ENCODE results near the gene PLTP. TPM values are rescaled to one million over a fixed set of nuclear protein-coding genes. Genes with fewer than 3 reads are reported as not detected.

Gene PLTP
- total RNA-seq, 1 experiment from 2014 or later, result 62.5 TPM

- H3K9ac ChIP-seq (ENCODE audit: extremely low read depth, insufficient read length, low read length), result no peak overlapping the region
- no peak overlapping the region for H3K4me2 ChIP-seq (ENCODE audit: insufficient read depth, insufficient read length, low read length)
- H2AFZ ChIP-seq (ENCODE audit: low read length), result no peak overlapping the region
- H2BK5ac ChIP-seq (ENCODE audit: insufficient read length, low read length), result no peak overlapping the region
- Mint-ChIP-seq H3K36me3 (ENCODE audit: insufficient read depth in 1 of 3, low read depth in 3 of 3) (no peaks in the 10 kb centered on the region), H3K27ac (no peak overlapping the region), H3K4me3 (no peak overlapping the region), H3K27me3 (ENCODE audit: low read depth) (peaks cover 6% of the 10 kb centered on the region), H3K9me3 (no peaks in the 10 kb centered on the region), H3K4me1 (peaks cover 7 to 13% of the 10 kb centered on the region in 2 experiments; a peak in 3 of 4 replicates)
- no peak overlapping the region for H3K23ac ChIP-seq (ENCODE audit: insufficient read length, low read depth, low read length)
- no peaks in the 10 kb centered on the region for H3K4me1 ChIP-seq (ENCODE audit: insufficient read depth, low read length)
- H4K91ac ChIP-seq (ENCODE audit: insufficient read length, low read depth, low read length), result no peak overlapping the region
- no peak overlapping the region for H2BK15ac ChIP-seq (ENCODE audit: low read depth, low read length)
- H2AK5ac ChIP-seq (ENCODE audit: insufficient read length, low read length), result no peak overlapping the region
- H3K9me3 ChIP-seq (ENCODE audit: control insufficient read depth, low read depth, low read length), result no peaks in the 10 kb centered on the region
- H2BK12ac ChIP-seq (ENCODE audit: insufficient read length, low read depth, low read length), result no peak overlapping the region
- H2BK120ac ChIP-seq (ENCODE audit: low read depth, low read length, poor library complexity, severe bottlenecking), result no peak overlapping the region
- H4K20me1 ChIP-seq (ENCODE audit: control insufficient read depth, insufficient read depth, insufficient read length), result no peaks in the 10 kb centered on the region
- H3K4ac ChIP-seq (ENCODE audit: low read depth, low read length), result no peak overlapping the region
- H3K27ac ChIP-seq (ENCODE audit: insufficient read length, low read depth, low read length), result no peak overlapping the region
- no peak overlapping the region for H3T11ph ChIP-seq (ENCODE audit: low read length)
- no peak overlapping the region for H3K14ac ChIP-seq (ENCODE audit: insufficient read depth, low read length)
- H4K8ac ChIP-seq (replicated peaks; ENCODE audit: insufficient read length, low read depth, low read length), result no peak overlapping the region
- no peaks in the 10 kb centered on the region for H3K27me3 ChIP-seq (ENCODE audit: insufficient read depth, low read length)
- H3K56ac ChIP-seq (ENCODE audit: insufficient read length, low read depth, low read length), result no peak overlapping the region
- H3K79me2 ChIP-seq (ENCODE audit: insufficient read depth, low read length), result no peaks in the 10 kb centered on the region
- no peaks in the 10 kb centered on the region for H3K79me1 ChIP-seq (ENCODE audit: insufficient read depth, low read depth, low read length, poor library complexity, severe bottlenecking)
- no peak overlapping the region for H3K18ac ChIP-seq (ENCODE audit: insufficient read length, low read depth, low read length)
- TF ChIP-seq, protein P1, sequence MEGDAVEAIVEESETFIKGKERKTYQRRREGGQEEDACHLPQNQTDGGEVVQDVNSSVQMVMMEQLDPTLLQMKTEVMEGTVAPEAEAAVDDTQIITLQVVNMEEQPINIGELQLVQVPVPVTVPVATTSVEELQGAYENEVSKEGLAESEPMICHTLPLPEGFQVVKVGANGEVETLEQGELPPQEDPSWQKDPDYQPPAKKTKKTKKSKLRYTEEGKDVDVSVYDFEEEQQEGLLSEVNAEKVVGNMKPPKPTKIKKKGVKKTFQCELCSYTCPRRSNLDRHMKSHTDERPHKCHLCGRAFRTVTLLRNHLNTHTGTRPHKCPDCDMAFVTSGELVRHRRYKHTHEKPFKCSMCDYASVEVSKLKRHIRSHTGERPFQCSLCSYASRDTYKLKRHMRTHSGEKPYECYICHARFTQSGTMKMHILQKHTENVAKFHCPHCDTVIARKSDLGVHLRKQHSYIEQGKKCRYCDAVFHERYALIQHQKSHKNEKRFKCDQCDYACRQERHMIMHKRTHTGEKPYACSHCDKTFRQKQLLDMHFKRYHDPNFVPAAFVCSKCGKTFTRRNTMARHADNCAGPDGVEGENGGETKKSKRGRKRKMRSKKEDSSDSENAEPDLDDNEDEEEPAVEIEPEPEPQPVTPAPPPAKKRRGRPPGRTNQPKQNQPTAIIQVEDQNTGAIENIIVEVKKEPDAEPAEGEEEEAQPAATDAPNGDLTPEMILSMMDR (conservative IDR thresholded peaks at IDR 0.05), result no peak
- H2BK20ac ChIP-seq (ENCODE audit: low read depth, low read length, poor library complexity, severe bottlenecking), result no peak overlapping the region
- H4K5ac ChIP-seq (ENCODE audit: insufficient read length, low read depth, low read length), result no peak overlapping the region
- no CpG with 5 or more reads among the region's 12 CpGs for WGBS (ENCODE audit: extremely low coverage, insufficient read length, low lambda C conversion rate)
- H3K23me2 ChIP-seq (ENCODE audit: insufficient read length, low read depth, low read length, poor library complexity, severe bottlenecking), result no peaks in the 10 kb centered on the region
- DNase-seq, result no peak
Measured at GRCh38 chr20:45918779-45919537, 7.0 kb upstream of the PLTP start.
